Smooth muscle cell (in vitro differentiated cells): Measurements from ENCODE around the gene RASA3. TPM values are rescaled to one million over a fixed set of nuclear protein-coding genes. Genes with fewer than 3 reads are reported as not detected.

ENCODE experiments used
- DNase-seq: peaks from one replicate; lab custom pipeline; 2025; ENCODE audit not compliant: unreplicated experiment; lab: John Stamatoyannopoulos, UW
- H2AFZ ChIP-seq: fragments of 200-600 bp; sonication (generic); 2 replicates; pipeline ENCODE4 v1.6.0; 2016; ENCODE audit warnings: antibody characterized with exemption, low read depth, mild to moderate bottlenecking
- H3F3A ChIP-seq: fragments of 200-600 bp; sonication (generic); 2 replicates; pipeline ENCODE4 v1.6.0; 2017; ENCODE audit warnings: antibody characterized with exemption, low read depth
- H3K27ac ChIP-seq: fragments of 200-600 bp; sonication (generic); 2 replicates; pipeline ENCODE4 v1.5.1; 2016; ENCODE audit warnings: low read depth, mild to moderate bottlenecking
- H3K27me3 ChIP-seq: fragments of 200-600 bp; sonication (generic); 2 replicates; pipeline ENCODE4 v1.6.1; 2016; ENCODE audit warnings: low read depth, mild to moderate bottlenecking
- H3K36me3 ChIP-seq: fragments of 200-600 bp; sonication (generic); 2 replicates; pipeline ENCODE4 v1.5.1; 2016; ENCODE audit warnings: low read depth
- H3K4me1 ChIP-seq: fragments of 200-600 bp; sonication (generic); 2 replicates; pipeline ENCODE4 v1.5.1; 2016; ENCODE audit warnings: low read depth
- H3K4me2 ChIP-seq: fragments of 200-600 bp; sonication (generic); 2 replicates; pipeline ENCODE4 v1.6.0; 2016; ENCODE audit warnings: mild to moderate bottlenecking
- H3K4me3 ChIP-seq: fragments of 200-600 bp; sonication (generic); 2 replicates; pipeline ENCODE4 v1.5.1; 2016; ENCODE audit warnings: mild to moderate bottlenecking
- H3K79me2 ChIP-seq: fragments of 200-600 bp; sonication (generic); 2 replicates; pipeline ENCODE4 v1.6.0; 2016; ENCODE audit warnings: low read depth, mild to moderate bottlenecking
- H3K9ac ChIP-seq: fragments of 200-600 bp; sonication (generic); 2 replicates; pipeline ENCODE4 v1.6.0; 2016; ENCODE audit warnings: low read depth
- H3K9me3 ChIP-seq: fragments of 200-600 bp; sonication (generic); replicated peaks from 2 replicates; pipeline ENCODE4 v1.5.1; 2016; ENCODE audit warnings: low read depth
- H4K20me1 ChIP-seq: fragments of 200-600 bp; sonication (generic); 2 replicates; pipeline ENCODE4 v1.6.0; 2016; ENCODE audit warnings: low read depth
- CTCF ChIP-seq: fragments of 200-600 bp; sonication (generic); IDR thresholded peaks from 2 replicates; pipeline ENCODE4 v1.5.1; 2017; ENCODE audit warnings: borderline replicate concordance, mild to moderate bottlenecking, antibody characterized with exemption; ENCODE audit not compliant: insufficient read depth, poor library complexity, severe bottlenecking
- WGBS: methylation state at CpG from one replicate; pipeline ENCODE4 v1.1.7; 2016; ENCODE audit warnings: low lambda C conversion rate; 5-methylcytosine and 5-hydroxymethylcytosine counted together
- polyA plus RNA-seq: library from polyadenylated mRNA; unstranded; fragments of >200 nt; fragmentation: Nextera tagmentation; extraction: Ambion mirVana; gene quantifications from 2 replicates; pipeline ENCODE4 v1.2.1, GENCODE V29; 2016
- total RNA-seq: library from RNA; depleted of rRNA; stranded (reverse); fragments of >200 nt; gene quantifications from 2 replicates; pipeline ENCODE4 v1.2.3, GENCODE V29; 2014

RASA3 gene
- total and polyA plus RNA-seq, 2 experiments from 2014 or later = 21.3 to 26.8 TPM

GRCh38 chr13:113937527-113938180 is 194.8 kb downstream of the RASA3 start:
- H3K9ac ChIP-seq = no peak overlapping the region
- H3K9me3 ChIP-seq = no peaks in the 10 kb centered on the region
- no peaks in the 10 kb centered on the region for H3K79me2 ChIP-seq
- no peak overlapping the region for H2AFZ ChIP-seq
- H3K4me2 ChIP-seq = no peak overlapping the region
- no peak overlapping the region for H3K4me3 ChIP-seq
- TF ChIP-seq CTCF = no peak
- 86% methylated on average over 20 of the region's 20 CpGs for WGBS
- no peaks in the 10 kb centered on the region for H3F3A ChIP-seq
- no peaks in the 10 kb centered on the region for H3K27me3 ChIP-seq
- H3K4me1 ChIP-seq = no peaks in the 10 kb centered on the region
- H4K20me1 ChIP-seq = no peaks in the 10 kb centered on the region
- no peak overlapping the region for H3K27ac ChIP-seq
- DNase-seq = no peak
- no peaks in the 10 kb centered on the region for H3K36me3 ChIP-seq

- no peak for DNase-seq
- WGBS = 94% methylated on average over 12 of the region's 12 CpGs
- no peak for TF ChIP-seq CTCF
Observed at GRCh38 chr13:113937073-113937472, 195.3 kb downstream of the RASA3 start.

GRCh38 chr13:113936166-113936965 is 196.1 kb downstream of the RASA3 start:
- no peaks in the 10 kb centered on the region for H4K20me1 ChIP-seq
- WGBS = 95% methylated on average over 25 of the region's 25 CpGs

More at GRCh38 chr13:113937073-113937472, 195.3 kb downstream of the RASA3 start:
- H2AFZ ChIP-seq = no peak overlapping the region
- no peak overlapping the region for H3K4me3 ChIP-seq
- H3K9ac ChIP-seq = no peak overlapping the region
- no peaks in the 10 kb centered on the region for H3K9me3 ChIP-seq
- no peaks in the 10 kb centered on the region for H3K4me1 ChIP-seq
- H3K79me2 ChIP-seq = no peaks in the 10 kb centered on the region
- no peaks in the 10 kb centered on the region for H4K20me1 ChIP-seq
- no peak overlapping the region for H3K4me2 ChIP-seq
- H3K27me3 ChIP-seq = no peaks in the 10 kb centered on the region
- H3F3A ChIP-seq = no peaks in the 10 kb centered on the region
- no peaks in the 10 kb centered on the region for H3K36me3 ChIP-seq
- H3K27ac ChIP-seq = no peak overlapping the region

More at GRCh38 chr13:113936166-113936965, 196.1 kb downstream of the RASA3 start:
- Histone ChIP-seq H3K9ac (no peak overlapping the region), H2AFZ (no peak overlapping the region), H3K27me3 (no peaks in the 10 kb centered on the region), H3F3A (no peaks in the 10 kb centered on the region), H3K36me3 (no peaks in the 10 kb centered on the region), H3K79me2 (no peaks in the 10 kb centered on the region), H3K9me3 (no peaks in the 10 kb centered on the region), H3K4me3 (no peak overlapping the region), H3K27ac (no peak overlapping the region), H3K4me1 (no peaks in the 10 kb centered on the region), H3K4me2 (no peak overlapping the region)
- DNase-seq = no peak
- TF ChIP-seq CTCF = no peak
